SU-DHL-6 (cell line): ENCODE measurements around the gene CADM2.

ENCODE experiments used
- EZH2phosphoT487 ChIP-seq: fragments of 200-600 bp; sonication (generic), shearing (Covaris generic); conservative IDR thresholded peaks from 2 replicates; pipeline ENCODE4 v1.6.1; 2018; ENCODE audit warnings: mild to moderate bottlenecking, antibody characterized with exemption, low read length, moderate library complexity, mixed read lengths
- TF ChIP-seq, protein P1 (sequence below): fragments of 200-600 bp; sonication (generic); IDR thresholded peaks from one replicate; pipeline ENCODE4 v1.5.1; 2017; ENCODE audit warnings: antibody characterized with exemption, mild to moderate bottlenecking, low read length, moderate library complexity; ENCODE audit not compliant: insufficient read depth, poor library complexity, severe bottlenecking

DNA sequence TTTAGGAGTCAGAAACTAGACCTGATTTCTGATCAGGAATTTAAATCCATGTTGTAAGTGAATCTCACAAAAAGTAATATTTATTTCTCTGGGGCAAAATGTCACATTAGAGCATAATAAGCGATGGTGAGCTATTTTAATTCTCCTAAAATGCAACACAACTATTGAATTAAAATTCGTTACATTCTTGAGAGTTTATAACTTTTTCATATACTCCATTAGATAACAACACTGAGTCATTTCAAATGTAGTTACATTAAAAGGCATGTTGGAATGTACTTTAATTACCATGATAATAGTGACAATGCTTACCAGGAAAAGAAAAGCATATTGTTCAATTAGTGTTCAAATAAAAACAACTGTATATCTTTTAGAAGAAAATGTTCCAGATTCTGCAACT lies 116.9 kb downstream of the CADM2 start:
- TF ChIP-seq, protein P1, sequence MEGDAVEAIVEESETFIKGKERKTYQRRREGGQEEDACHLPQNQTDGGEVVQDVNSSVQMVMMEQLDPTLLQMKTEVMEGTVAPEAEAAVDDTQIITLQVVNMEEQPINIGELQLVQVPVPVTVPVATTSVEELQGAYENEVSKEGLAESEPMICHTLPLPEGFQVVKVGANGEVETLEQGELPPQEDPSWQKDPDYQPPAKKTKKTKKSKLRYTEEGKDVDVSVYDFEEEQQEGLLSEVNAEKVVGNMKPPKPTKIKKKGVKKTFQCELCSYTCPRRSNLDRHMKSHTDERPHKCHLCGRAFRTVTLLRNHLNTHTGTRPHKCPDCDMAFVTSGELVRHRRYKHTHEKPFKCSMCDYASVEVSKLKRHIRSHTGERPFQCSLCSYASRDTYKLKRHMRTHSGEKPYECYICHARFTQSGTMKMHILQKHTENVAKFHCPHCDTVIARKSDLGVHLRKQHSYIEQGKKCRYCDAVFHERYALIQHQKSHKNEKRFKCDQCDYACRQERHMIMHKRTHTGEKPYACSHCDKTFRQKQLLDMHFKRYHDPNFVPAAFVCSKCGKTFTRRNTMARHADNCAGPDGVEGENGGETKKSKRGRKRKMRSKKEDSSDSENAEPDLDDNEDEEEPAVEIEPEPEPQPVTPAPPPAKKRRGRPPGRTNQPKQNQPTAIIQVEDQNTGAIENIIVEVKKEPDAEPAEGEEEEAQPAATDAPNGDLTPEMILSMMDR, result no peak
- TF ChIP-seq EZH2phosphoT487, result no peak
